HFF-Myc (cell line): ENCODE results near the gene TESK2.

ENCODE experiments used
- DNase-seq: peaks from one replicate; pipeline ENCODE4 v3.0.0-alpha.2; 2011; ENCODE audit warnings: low read depth; ENCODE audit errors: extremely low read depth
- H3K4me3 ChIP-seq: replicated peaks from 2 replicates; pipeline ENCODE4 v1.5.1; 2011; ENCODE audit warnings: low read depth, mild to moderate bottlenecking, control low read depth, low read length
- TF ChIP-seq, protein P1 (sequence below): IDR thresholded peaks from 2 replicates; pipeline ENCODE4 v1.5.1; 2012; ENCODE audit warnings: mild to moderate bottlenecking, low read depth, low read length, control low read depth; ENCODE audit errors: missing control alignments

The TESK2 gene

GRCh38 chr1:45503462-45504360 is 12.7 kb upstream of the TESK2 start:
- TF ChIP-seq, protein P1, sequence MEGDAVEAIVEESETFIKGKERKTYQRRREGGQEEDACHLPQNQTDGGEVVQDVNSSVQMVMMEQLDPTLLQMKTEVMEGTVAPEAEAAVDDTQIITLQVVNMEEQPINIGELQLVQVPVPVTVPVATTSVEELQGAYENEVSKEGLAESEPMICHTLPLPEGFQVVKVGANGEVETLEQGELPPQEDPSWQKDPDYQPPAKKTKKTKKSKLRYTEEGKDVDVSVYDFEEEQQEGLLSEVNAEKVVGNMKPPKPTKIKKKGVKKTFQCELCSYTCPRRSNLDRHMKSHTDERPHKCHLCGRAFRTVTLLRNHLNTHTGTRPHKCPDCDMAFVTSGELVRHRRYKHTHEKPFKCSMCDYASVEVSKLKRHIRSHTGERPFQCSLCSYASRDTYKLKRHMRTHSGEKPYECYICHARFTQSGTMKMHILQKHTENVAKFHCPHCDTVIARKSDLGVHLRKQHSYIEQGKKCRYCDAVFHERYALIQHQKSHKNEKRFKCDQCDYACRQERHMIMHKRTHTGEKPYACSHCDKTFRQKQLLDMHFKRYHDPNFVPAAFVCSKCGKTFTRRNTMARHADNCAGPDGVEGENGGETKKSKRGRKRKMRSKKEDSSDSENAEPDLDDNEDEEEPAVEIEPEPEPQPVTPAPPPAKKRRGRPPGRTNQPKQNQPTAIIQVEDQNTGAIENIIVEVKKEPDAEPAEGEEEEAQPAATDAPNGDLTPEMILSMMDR: no peak
- no peak overlapping the region for H3K4me3 ChIP-seq
- no peak for DNase-seq

DNA sequence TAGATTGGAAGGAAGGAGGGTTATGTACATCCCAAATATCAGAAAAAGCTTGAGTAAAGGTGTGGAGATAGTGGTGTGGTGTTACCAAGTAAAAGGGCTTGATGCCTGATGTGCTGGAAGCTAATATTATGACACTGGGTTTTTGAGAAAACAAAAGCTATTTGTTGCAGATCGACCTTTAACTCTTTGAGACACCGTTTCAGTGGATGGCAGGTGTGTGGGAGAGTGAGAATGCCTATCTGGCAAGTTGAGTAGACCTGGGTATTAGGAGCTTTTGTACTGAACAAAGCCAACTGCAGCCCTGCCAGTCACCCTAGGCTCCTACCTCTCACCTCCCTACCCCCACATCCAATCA is 10.5 kb upstream of the TESK2 start:
- no peak for DNase-seq
- peak overlapping the region; percentile 63 for H3K4me3 ChIP-seq
- TF ChIP-seq, protein P1: no peak

GRCh38 chr1:45499415-45499769 is 8.4 kb upstream of the TESK2 start:
- H3K4me3 ChIP-seq: peak overlapping the region; percentile 63
- TF ChIP-seq, protein P1: no peak
- no peak for DNase-seq

DNA sequence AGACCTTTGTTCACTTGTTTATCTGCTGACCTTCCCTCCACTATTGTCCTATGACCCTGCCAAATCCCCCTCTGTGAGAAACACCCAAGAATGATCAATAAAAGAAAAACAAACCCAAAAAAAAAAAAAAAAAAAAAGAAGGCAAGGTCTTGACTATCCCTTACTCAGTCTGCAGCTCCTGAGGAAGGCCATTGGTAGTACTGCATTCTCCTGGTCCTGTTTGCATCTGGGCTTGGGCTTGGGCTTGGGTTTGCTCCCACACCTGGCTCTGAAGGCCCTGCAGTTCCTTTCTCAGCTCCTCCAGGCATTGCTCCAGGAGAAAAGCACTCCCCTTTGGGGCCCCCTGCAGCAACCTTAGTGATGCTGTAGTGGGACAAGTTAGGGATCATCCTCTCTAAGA is 7.3 kb upstream of the TESK2 start:
- H3K4me3 ChIP-seq: no peak overlapping the region
- DNase-seq: no peak
- TF ChIP-seq, protein P1: no peak

DNA sequence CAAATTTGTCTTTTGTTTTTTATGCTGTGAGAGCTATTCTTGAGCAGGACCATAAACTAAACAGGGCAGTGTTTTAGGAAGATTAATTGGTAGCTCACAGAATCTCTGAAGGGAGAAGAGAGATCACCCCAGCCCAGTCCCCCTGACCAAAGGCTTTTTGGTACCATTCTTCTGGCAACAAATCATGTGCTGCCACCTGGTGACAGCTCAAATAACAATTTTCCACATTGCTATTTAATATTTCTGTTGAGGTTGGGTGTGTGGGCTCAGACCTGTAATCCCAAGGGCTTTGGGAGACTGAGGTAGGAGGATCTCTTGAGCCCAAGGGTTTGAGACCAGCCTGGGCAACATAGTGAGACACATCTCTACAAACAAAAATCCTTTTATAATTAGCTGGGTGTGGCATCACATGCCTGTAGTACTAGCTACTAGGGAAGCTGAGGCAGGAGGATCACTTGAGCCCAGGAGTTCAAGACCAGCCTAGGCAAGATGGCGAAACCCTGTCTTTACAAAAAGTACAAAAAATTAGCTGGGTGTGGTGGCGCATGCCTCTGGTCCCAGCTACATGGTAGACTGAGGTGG is 2.2 kb upstream of the TESK2 start:
- H3K4me3 ChIP-seq: no peak overlapping the region
- TF ChIP-seq, protein P1: peak; percentile 40
- DNase-seq: no peak

GRCh38 chr1:45492691-45493090 is 1.7 kb upstream of the TESK2 start:
- TF ChIP-seq, protein P1: no peak
- no peak overlapping the region for H3K4me3 ChIP-seq
- DNase-seq: no peak
